Spinal cord (tissue), 10 donors: ENCODE data around the gene RNU1-1. TPM values are rescaled to one million over a fixed set of nuclear protein-coding genes. Genes with fewer than 3 reads are reported as not detected.
"Not testable (repeated sequence)": the region's sequence is repeated elsewhere in the genome, so short reads cannot be mapped to it uniquely, and the experiment has no call there.

ENCODE experiments used
- DNase-seq, 6 donors: peaks; one replicate each; pipeline versions ENCODE4 v3.0.0 to v3.0.0-alpha.2; 2013 to 2015; ENCODE audit warnings: low spot score in 6 of 6, low read depth in 4 of 6
- H3K27ac ChIP-seq: one replicate; pipeline ENCODE4 v1.5.1; 2013; ENCODE audit warnings: low read depth, low read length, control low read depth
- H3K27me3 ChIP-seq: one replicate; pipeline ENCODE4 v1.6.1; 2013; ENCODE audit warnings: low read length; ENCODE audit not compliant: control insufficient read depth, insufficient read depth
- H3K36me3 ChIP-seq: one replicate; pipeline ENCODE4 v1.6.1; 2013; ENCODE audit warnings: low read length; ENCODE audit not compliant: control insufficient read depth, insufficient read depth
- H3K4me1 ChIP-seq: one replicate; pipeline ENCODE4 v1.6.1; 2013; ENCODE audit warnings: low read length; ENCODE audit not compliant: control insufficient read depth, insufficient read depth
- H3K4me3 ChIP-seq: one replicate; pipeline ENCODE4 v1.5.1; 2013; ENCODE audit warnings: low read depth, low read length, control low read depth
- H3K9me3 ChIP-seq: one replicate; pipeline ENCODE4 v1.6.1; 2013; ENCODE audit warnings: low read length; ENCODE audit not compliant: control insufficient read depth, insufficient read depth
- WGBS: methylation state at CpG from one replicate; pipeline ENCODE4 v1.1.5; 2013; ENCODE audit warnings: missing lambda C conversion rate; ENCODE audit not compliant: insufficient coverage; 5-methylcytosine and 5-hydroxymethylcytosine counted together
- polyA plus RNA-seq, 2 donors: library from polyadenylated mRNA; unstranded; fragments of 120-200 nt; gene quantifications; one replicate each; pipeline ENCODE4 v1.2.1, GENCODE V29; 2013; ENCODE audit not compliant: insufficient read length in 2 of 2
- total RNA-seq, 2 donors: library from RNA; depleted of rRNA in 1 of 2; stranded (reverse); fragments of 120-200 nt in 1 of 2; fragments of >200 nt in 1 of 2; gene quantifications; one replicate each; pipeline versions ENCODE4 v1.2.3 to v1.2.4, GENCODE V29; 2013 to 2014
- donor health status: healthy.

Gene RNU1-1
- total and polyA plus RNA-seq, 4 donors = 1.2 to 29,651 (median 4,182) TPM; not detected in 1

GRCh38 chr1:16511926-16512325 lies 2.2 kb downstream of the RNU1-1 start:
- H3K27ac ChIP-seq, H3K27me3 ChIP-seq, H3K4me1 ChIP-seq, H3K9me3 ChIP-seq, H3K4me3 ChIP-seq, DNase-seq, H3K36me3 ChIP-seq: not testable (repeated sequence)
- no CpG with 5 or more reads among the region's 1 CpG for WGBS

DNA sequence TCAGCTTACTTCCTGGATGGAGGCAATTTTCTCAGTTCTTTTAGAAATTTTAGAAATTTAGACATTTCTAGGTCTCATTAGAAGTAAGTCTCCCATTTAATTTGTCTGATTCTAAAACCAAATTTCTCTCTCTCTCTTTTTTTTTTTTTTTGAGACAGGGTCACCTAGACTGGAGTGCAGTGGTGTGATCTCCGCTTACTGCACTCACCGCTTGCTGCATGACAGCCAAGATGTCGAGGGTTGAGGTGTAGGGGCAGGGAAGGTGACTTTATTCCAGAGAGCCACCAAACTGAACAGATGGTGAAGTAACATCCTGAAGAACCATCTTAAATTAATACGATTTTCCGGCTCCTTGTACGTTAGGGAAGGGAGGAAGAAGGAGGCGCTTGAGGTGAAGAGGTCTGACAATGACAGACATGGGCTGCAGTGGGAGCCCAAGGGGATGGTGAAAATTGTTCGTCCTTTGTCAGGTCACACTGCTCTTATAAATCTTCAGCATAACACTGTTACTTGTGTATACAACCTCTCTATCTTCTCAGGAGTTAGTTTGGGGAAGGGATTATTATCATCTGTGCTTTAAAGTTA lies 5.1 kb downstream of the RNU1-1 start:
- H3K9me3 ChIP-seq, H3K36me3 ChIP-seq, H3K27me3 ChIP-seq, H3K27ac ChIP-seq, H3K4me1 ChIP-seq, H3K4me3 ChIP-seq: not testable (repeated sequence)
- DNase-seq = peak in 1 of 6 donors; percentile 34
- WGBS = 93% methylated on average over 3 of the region's 8 CpGs

GRCh38 chr1:16506364-16507136 lies 7.5 kb downstream of the RNU1-1 start:
- not testable (repeated sequence) for H3K36me3 ChIP-seq, H3K27me3 ChIP-seq, H3K4me1 ChIP-seq, H3K9me3 ChIP-seq, H3K4me3 ChIP-seq, H3K27ac ChIP-seq
- DNase-seq = peak in 1 of 6 donors; percentile 56
- WGBS = 42% methylated on average over 7 of the region's 15 CpGs

DNA sequence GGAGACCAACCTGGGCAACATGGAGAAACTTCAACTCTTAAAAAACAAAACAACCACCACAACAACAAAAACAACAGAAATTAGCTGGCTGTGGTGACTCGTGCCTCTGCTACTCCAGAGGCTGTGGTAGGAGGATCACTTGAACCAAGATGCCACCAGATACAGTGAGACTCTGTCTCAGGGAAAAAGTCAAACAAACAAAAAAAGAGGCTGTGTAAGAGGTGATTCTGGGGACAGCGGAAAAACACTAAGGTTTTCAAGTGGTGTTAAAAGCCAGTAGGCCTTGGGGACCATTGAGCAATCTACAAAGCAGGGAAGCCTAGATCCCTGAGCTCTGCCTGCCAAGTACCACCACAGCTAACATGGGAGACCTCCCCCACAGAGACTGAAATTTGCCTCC lies 8.2 kb downstream of the RNU1-1 start:
- not testable (repeated sequence) for DNase-seq, H3K36me3 ChIP-seq
- 100% methylated on average over 1 of the region's 2 CpGs for WGBS

DNA sequence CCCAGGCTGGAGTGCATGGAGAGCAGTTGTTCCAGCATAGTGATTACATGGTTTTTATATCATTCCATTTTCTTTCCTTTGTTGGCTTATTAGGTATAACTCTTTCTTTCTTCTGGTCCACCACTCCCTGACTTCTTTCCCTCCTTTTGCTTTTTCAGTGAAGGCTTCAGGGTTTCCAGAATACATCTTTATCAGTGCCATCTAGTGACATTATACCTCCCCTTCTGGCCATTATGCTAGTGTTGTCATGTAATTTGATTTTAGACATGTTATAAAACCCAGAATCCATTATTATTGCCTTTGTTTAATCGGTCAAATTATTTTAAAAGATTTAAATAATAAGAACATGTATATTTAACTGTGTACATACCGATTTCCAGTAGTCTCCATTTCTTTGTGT lies 10.6 kb downstream of the RNU1-1 start:
- no CpG with 5 or more reads among the region's 2 CpGs for WGBS
- Histone ChIP-seq H3K4me3 (no peak overlapping the region), H3K9me3 (peaks cover 3% of the 10 kb centered on the region), H3K36me3 (no peaks in the 10 kb centered on the region), H3K27ac (no peak overlapping the region), H3K27me3 (no peaks in the 10 kb centered on the region), H3K4me1 (peaks cover 10% of the 10 kb centered on the region)
- DNase-seq = no peak

More for the DNA sequence above, 8.2 kb downstream of the RNU1-1 start:
- not testable (repeated sequence) for H3K9me3 ChIP-seq, H3K4me1 ChIP-seq, H3K4me3 ChIP-seq, H3K27me3 ChIP-seq, H3K27ac ChIP-seq

- H3K4me3 ChIP-seq, DNase-seq, H3K27me3 ChIP-seq, H3K36me3 ChIP-seq, H3K27ac ChIP-seq, H3K9me3 ChIP-seq: not testable (repeated sequence)
- 76% methylated on average over 7 of the region's 8 CpGs for WGBS
- H3K4me1 ChIP-seq = peaks cover 23% of the 10 kb centered on the region
These were observed 12.6 kb downstream of the RNU1-1 start for GRCh38 chr1:16501446-16501845.

GRCh38 chr1:16500975-16501374 lies 13.1 kb downstream of the RNU1-1 start:
- 97% methylated on average over 5 of the region's 5 CpGs for WGBS
- DNase-seq, H3K4me3 ChIP-seq: not testable (repeated sequence)

DNA sequence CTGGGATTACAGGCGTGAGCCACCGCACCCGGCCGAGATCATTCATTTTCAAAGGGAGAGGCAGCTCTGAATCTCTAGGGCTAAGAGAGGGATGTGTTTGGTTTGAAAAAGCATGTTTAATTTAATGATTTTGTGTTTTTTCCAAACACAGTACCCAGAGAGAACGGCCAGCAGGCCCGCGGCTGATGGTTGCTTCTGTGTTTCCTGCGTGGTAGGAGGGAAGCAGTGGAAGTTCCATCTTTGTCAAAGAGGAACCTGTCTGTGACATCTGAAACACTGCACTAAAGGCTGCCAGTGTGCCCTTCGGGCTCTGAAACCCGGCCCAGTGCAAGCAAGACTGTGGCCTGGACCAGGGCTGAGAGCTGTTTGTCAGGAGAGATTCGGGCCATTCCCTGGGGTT lies 13.6 kb downstream of the RNU1-1 start:
- H3K27ac ChIP-seq, H3K27me3 ChIP-seq, H3K9me3 ChIP-seq, H3K4me3 ChIP-seq, DNase-seq, H3K36me3 ChIP-seq: not testable (repeated sequence)
- 91% methylated on average over 4 of the region's 11 CpGs for WGBS
- peaks cover 23% of the 10 kb centered on the region for H3K4me1 ChIP-seq

More at GRCh38 chr1:16500975-16501374, 13.1 kb downstream of the RNU1-1 start:
- H3K36me3 ChIP-seq, H3K27ac ChIP-seq, H3K9me3 ChIP-seq, H3K27me3 ChIP-seq: not testable (repeated sequence)
- peaks cover 23% of the 10 kb centered on the region for H3K4me1 ChIP-seq

GRCh38 chr1:16498573-16499413 lies 15.3 kb downstream of the RNU1-1 start:
- DNase-seq = peak; percentile 73 to 98 (median 88)
- peak overlapping the region; percentile 86 for H3K4me3 ChIP-seq
- WGBS = under 1% methylated on average over 108 of the region's 108 CpGs
- H3K27me3 ChIP-seq = no peaks in the 10 kb centered on the region
- peaks cover 23% of the 10 kb centered on the region for H3K4me1 ChIP-seq
- no peaks in the 10 kb centered on the region for H3K9me3 ChIP-seq
- H3K27ac ChIP-seq = peak overlapping the region; percentile 86
- H3K36me3 ChIP-seq = no peaks in the 10 kb centered on the region
